HuH-7 (cell line): Measurements from ENCODE around the gene ZNF334.
A peak's percentile ranks its signal among the peaks of the same experiment; 100 is the strongest.

Experiments
- DNase-seq: peaks from one replicate; pipeline ENCODE4 v3.0.0; 2011; ENCODE audit warnings: low spot score

Gene ZNF334

GRCh38 chr20:46545827-46546138 is 32.4 kb upstream of the ZNF334 start:
- no peak for DNase-seq

DNA sequence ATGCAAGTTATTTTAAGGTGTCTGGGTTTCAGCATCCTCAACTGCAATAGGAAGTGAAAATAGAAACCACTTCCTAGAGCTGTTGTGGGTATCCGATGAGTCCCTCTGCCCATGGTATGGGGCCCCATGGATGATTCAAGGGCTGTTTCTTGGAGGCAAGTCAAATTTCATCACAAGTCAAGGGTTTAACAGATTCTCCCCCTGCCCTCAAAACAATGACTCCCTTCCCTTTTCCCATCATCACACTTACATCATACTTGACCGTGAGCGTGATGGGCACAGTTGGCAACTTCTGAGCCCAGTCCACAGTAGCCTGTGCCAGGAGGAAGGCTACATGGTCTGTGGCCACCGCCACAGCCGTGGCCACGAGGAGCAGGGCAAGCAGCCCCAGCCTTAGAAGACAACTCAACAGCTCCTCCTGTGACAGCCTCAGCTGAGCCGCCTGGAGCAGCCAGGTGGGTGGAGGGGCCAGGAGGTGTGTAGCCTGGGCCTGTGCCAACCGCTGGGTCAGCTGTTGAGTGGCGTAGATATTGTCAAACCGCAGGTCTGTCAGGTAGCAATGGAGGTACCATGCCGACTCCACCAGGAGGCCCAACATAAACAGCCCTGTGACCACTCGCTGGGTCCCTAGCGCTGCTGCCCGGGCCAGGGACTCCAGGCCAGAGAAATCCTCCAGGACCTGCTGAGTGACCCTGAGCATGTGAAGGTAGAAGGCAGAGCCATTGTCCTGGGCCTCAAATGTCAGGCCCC is 31.9 kb upstream of the ZNF334 start:
- no peak for DNase-seq

GRCh38 chr20:46544576-46544975 is 31.2 kb upstream of the ZNF334 start:
- DNase-seq, result no peak

DNA sequence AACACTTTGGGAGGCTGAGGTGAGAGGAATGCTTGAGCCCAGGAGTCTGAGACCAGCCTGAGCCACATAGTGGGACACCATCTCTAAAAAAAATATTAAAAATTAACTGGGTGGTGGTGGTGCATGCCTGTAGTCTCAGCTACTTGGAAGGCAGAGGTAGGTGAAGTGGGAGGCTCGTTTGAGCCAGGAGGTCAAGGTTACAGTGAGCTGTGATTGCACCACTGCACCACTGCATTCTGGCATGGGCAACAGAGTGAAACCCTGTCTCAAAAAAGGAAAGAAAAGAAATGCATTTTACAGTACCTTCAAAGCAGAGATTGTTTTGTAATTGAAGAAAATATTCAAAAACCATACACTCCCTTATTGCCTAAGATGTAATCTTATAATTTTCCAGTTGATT is 30.6 kb upstream of the ZNF334 start:
- DNase-seq, result no peak

- DNase-seq, result no peak
Observed at GRCh38 chr20:46543033-46543432, 29.7 kb upstream of the ZNF334 start.

GRCh38 chr20:46541229-46541935 is 28.0 kb upstream of the ZNF334 start:
- DNase-seq, result no peak

GRCh38 chr20:46539113-46539512 is 25.8 kb upstream of the ZNF334 start:
- peak; percentile 25 for DNase-seq

GRCh38 chr20:46530640-46531039 is 17.3 kb upstream of the ZNF334 start:
- DNase-seq, result no peak

- DNase-seq, result no peak
Observed at GRCh38 chr20:46523696-46524328, 10.5 kb upstream of the ZNF334 start.

- no peak for DNase-seq
Observed at GRCh38 chr20:46523108-46523507, 9.7 kb upstream of the ZNF334 start.

DNA sequence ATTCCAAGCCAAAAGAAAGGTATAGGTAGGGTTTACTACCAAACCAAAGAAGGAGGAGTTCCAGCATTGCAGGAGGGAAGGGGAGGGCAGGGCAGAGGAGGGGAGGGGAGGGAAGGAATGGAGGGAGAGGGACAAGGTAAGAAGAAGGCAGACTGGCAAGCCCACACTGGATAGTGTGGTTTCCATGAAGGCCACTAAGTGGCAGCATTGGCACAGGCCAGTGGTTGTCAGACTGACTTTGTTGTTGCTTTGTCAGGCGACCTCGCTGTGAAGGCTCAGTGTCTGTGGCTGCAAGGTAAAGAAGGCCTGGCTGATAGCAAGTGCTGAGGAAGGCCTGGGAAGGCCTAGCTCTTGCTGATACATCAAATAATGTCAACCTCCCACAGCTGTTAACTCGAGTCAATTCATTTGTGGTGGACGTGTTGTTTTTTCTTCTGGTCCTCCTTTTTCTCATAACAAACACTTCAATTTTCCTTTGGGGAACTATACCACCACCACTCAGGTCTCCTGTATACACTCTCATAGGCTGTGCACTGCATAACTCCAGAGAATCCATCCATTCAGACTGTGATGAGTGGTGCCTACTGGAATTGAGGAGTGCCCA is 7.7 kb upstream of the ZNF334 start:
- peak; percentile 45 for DNase-seq

DNA sequence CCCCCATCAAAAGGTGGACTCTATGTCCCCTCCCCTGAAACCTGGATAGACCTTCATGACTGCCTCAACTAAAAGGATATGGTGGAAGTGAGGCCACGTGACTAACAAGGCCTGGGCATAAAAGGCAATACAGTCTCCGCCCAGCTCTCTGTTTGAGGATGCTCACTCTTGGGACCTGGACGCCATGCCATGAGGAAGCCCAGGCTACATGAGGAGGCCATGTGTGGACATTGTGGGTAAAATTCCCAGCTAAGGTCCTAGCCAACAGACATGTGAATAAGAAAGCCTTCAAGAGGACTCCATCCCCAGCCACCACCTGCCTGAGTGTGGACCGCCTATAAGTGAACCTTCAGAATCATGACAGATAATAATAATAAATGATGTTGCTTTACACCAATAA is 7.2 kb upstream of the ZNF334 start:
- DNase-seq, result no peak

DNA sequence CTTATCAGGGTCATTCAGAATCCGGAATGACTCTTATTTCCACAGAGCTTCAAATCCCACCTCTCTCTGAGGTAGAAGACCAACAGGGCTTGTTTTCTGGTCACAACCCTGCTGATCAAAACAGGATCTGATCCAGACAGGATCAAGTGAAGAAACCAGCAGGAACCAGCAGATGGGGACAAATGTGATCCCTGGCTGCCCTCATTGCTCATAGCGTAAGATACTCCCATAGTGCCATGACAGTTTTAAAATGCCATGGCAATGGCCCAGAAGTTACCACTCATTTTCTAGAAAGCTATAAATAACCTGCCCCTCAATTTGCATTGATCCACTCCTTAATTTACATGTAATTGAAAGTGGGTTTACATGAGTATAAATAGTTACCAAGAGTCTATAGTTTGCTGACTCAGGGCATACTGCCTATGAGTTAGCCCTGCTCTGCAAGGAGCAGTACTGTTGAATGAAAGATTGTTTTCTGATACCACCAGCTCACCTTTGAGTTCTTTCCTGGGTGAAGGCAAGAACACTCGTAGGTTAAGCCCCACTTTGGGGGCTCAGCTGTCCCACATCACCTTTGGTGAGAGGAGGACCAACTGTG is 6.2 kb upstream of the ZNF334 start:
- no peak for DNase-seq

DNA sequence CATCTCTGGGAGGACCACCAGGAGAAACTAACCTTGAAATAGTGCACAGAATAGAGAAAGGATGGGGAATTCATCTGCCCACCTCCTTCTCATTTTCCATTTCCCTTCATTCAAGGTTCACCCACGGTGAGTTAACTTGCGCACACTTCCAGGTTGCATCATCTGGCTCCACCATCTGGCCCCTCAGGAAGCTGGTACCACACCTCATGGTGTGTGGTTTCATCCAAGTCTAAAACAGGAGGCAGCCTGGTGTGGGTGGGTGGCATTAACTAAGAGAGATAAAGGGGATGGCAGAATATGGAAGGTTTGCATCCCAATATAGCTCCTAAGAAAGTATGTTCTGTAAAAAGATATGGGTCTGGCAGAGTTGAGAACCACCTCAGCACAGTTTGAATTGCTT is 3.8 kb downstream of the ZNF334 start:
- DNase-seq, result no peak

DNA sequence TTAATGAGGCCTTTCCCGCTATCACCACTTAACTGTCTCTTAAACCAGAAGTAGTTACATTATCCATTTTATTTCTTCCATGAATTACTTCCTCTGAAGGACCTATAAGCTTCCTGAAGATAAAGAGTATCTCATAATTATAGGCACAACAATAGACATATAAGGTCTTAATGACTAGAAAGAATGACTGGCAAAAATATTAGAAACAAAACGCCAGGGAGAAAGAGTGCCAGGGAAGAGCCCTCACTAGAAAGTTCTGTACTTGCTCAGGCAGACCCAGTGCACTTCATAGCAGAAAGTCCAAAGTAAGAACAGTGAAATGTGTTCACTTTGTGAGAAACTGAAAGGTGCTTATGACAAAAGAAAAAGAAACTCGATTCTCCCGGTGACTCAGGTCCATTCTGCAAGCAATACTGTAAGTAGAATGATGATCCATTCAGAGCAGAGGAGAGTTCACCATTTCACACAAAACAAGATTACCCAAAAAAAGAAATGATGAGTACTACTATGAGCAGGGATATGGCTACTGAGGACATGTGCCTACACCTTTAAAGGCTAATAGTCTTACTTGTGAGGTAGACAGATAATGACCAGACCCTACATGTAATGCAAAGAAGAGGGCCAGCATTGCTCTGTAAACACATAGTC is 5.5 kb downstream of the ZNF334 start:
- DNase-seq, result no peak

DNA sequence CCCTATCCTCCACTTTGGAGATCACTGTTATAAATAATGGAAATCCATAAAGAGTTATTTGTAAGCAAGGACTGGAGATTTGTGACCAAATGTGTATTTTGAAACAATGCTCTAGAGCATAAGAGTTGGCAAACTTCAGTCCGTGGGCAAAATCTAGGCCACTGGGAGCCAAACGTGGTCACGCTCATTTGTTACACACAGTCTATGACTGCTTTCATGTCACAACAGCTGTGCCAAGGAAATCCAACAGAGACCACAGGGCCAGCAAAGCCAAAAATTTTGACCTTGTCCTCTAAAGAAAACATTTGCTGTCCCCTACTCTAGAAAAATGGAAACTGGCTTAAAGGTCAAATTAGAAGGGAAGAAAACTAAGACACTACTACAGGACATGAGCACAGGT is 7.9 kb downstream of the ZNF334 start:
- DNase-seq, result no peak

- no peak for DNase-seq
Observed at GRCh38 chr20:46501961-46502360, 11.4 kb downstream of the ZNF334 start.

DNA sequence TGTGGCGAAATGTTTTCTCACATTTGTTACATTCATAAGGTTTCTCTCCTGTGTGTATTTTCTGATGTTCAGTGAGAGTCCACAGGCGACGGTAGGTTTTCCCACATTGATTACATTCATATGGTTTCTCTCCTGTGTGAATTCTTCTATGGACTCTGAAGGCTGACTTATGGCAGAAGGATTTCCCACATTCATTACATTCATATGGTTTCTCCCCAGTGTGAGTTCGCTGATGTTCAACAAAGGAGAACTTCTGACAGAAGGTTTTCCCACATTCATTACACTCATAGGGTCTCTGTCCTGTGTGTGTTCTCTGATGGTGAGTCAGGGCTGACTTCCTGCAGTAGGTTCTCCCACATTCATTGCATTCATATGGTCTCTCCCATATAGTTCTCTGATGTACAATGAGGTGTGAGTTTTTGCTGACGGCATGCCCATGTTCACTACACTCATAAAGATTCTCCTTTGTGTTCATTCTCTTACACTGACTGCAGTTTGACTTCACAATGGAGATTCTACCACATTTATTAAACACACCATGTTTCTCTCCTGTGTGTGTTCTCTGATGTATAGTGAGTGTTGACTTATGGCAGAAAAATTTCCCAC is 11.9 kb downstream of the ZNF334 start:
- DNase-seq, result no peak

- no peak for DNase-seq
Observed at GRCh38 chr20:46494077-46494476, 19.3 kb downstream of the ZNF334 start.

GRCh38 chr20:46491354-46491753 is 22.0 kb downstream of the ZNF334 start:
- no peak for DNase-seq

DNA sequence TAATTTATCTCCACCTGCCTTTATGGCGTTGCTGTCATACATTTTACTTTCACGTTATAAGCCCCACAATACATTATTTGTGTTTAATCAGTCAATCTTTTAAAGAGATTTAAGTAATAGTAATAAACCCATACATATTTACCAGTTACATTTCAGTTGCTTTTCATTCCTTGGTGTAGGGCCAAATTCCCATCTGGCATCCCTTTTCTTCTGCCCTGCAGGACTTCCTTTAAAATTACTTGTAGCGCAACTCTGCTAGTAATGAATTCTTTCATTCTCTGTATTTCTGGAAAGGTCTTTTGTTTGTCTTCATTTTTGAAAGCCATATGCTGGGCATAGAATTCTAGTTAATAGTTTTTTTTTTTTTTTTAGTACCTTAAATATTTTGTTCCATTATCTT is 24.9 kb downstream of the ZNF334 start:
- no peak for DNase-seq

GRCh38 chr20:46487628-46488027 is 25.7 kb downstream of the ZNF334 start:
- no peak for DNase-seq
